ENCODE results near the gene KSR1.

GRCh38 chr17:27670791-27671590 lies 214.7 kb downstream of the KSR1 start:
- TF ChIP-seq HDGF (IDR thresholded peaks at IDR 0.05; ENCODE audit: borderline replicate concordance): no peak
- TF ChIP-seq TARDBP (IDR thresholded peaks at IDR 0.05): no peak
- TF ChIP-seq NFRKB (IDR thresholded peaks at IDR 0.05): no peak
- no peak for TF ChIP-seq SUZ12 (IDR thresholded peaks at IDR 0.05)
- no peak for TF ChIP-seq L3MBTL2 (conservative IDR thresholded peaks at IDR 0.05)
- no peak for TF ChIP-seq SP1 (IDR thresholded peaks at IDR 0.05)
- TF ChIP-seq PKNOX1 (IDR thresholded peaks at IDR 0.05): no peak
- no peak for TF ChIP-seq ELF4 (IDR thresholded peaks at IDR 0.05)
